Peyer's patch (tissue), 4 donors: ENCODE results near the gene TPRN.

Experiments used
- CTCF ChIP-seq, 6 experiments: fragments of 450-650 bp in 4 of 6; fragments of 200-600 bp in 2 of 6; sonication (generic) in 1 of 6; IDR thresholded peaks; one replicate each; pipeline ENCODE4 v1.5.1; 2017 to 2019; ENCODE audit warnings: antibody characterized with exemption in 6 of 6, mild to moderate bottlenecking in 3 of 6, moderate library complexity in 1 of 6
- POLR2A ChIP-seq, 2 donors: fragments of 450-650 bp; IDR thresholded peaks; one replicate each; pipeline ENCODE4 v1.5.1; 2017; ENCODE audit warnings: antibody characterized with exemption in 2 of 2, mild to moderate bottlenecking in 2 of 2, moderate library complexity in 2 of 2

DNA sequence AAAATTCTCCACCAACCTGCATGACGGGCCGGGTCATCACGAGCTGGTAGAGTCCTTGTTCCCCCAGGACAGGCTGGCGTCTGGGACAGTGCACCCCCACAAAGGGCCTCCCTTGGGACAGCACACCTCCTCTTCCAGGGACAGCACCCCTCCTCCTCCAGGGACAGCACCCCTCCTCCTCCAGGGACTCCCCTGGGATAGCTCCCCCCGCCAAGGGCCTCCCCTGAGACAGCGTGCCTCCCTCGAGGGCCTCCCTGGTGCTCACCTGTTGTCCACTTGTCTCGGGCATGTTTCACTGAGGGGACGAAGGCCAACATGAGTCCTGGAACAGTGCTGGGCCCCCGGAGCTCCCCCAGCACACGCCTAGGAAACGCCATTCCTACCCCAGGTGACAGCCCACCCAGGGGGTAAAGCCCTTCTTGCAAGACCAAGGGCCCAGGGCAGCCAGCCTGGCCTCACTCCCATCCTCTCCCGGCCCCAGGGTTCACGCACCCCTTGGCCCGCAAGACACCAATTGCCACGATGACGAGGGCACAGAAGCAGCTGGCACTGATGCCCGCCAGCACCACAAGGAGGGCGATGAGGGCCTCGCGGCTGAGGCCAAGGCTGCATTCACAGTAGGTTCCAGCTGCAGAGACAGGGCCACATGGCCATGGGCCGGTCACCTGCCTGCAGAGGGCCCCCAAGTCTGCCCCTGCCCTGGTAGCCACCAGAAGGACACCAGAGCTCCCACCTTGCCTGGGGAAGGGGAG lies 29.2 kb downstream of the TPRN start:
- TF ChIP-seq POLR2A (IDR thresholded peaks at IDR 0.05) = no peak
- no peak for TF ChIP-seq CTCF (IDR thresholded peaks at IDR 0.05)
